ENCODE data around the gene CAMK2D.

CAMK2D gene

DNA sequence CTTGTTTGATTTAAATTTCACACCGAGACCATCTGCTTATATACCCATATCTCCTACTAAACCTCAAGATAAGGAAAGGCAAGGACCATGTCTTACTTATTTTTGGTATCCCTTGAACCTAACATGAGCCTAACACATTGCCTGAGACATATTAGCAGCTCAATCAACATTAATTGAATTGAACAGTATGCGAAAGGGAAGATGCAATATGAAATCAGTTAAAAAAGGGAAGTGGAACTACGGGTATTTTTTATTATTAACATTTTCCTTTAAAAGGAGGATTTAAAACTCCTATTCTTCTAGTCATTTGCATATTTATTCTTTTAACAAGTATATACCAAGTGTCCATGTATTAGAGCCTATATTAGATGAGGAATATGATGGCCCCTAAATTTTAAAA lies 197.0 kb downstream of the CAMK2D start:
- DNase-seq (ENCODE audit: low spot score), result no peak

- no peak for DNase-seq (ENCODE audit: low spot score)
These were observed 197.7 kb downstream of the CAMK2D start for GRCh38 chr4:113563691-113564378.

GRCh38 chr4:113561758-113562157 lies 199.8 kb downstream of the CAMK2D start:
- DNase-seq (ENCODE audit: low spot score), result no peak

GRCh38 chr4:113561092-113561491 lies 200.4 kb downstream of the CAMK2D start:
- DNase-seq (ENCODE audit: low spot score), result no peak

GRCh38 chr4:113560579-113560978 lies 201.0 kb downstream of the CAMK2D start:
- DNase-seq (ENCODE audit: low spot score), result no peak

- DNase-seq (ENCODE audit: low spot score), result no peak
These were observed 201.6 kb downstream of the CAMK2D start for GRCh38 chr4:113559947-113560346.

DNA sequence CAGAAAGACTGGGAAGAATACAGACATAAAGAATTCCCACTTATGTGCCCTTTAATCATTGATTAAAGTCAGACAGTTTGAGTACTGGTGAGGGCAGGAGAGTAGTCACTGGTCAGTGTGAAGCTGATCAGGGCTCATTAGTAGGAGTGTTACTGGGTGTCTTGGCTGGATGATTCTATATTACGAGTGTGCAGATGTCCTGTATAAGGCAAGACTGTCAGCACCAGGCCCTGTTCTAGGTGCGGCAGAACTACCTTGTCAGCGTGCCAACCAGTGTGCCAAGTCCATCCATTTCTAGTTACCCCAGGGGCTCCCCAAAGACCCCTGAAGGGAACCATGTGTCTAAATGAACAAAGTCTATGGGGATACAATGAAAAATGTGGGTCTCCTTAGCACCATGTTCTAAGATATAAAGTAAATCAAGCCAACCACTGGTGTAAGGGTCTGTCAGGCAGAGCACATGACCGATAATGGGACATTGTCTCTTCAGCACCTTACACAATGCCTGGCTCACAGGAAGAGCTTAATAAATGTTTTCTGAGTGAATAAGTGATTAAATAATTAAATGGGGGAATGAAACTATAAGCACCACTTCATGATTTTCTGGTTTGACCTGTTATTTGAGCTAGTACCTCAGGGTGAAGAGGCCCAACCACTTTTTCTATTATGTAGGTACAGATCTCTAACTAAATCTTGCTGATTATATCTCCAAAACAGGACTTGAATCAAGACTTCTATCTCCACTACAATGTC lies 205.0 kb downstream of the CAMK2D start:
- no peak for DNase-seq (ENCODE audit: low spot score)

DNA sequence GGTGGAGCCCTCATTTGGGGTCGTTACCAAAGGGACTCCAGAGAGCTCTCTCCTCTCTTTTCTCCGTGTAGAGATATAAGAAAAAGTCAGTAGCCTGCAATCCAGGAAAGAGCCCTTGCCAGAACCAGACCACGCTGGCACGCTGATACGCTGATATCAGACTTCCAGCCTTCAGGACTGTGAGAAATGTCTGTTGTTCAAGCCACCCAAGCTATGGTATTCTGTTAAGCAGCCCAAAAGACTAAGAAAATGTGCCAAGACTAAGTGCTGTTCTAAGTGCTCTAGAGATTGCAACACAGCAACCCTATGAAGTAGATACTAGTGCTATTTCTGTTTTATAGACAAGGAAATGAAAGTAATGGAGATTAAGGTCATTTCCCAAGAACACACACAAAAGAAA lies 205.7 kb downstream of the CAMK2D start:
- no peak for DNase-seq (ENCODE audit: low spot score)

- DNase-seq (ENCODE audit: low spot score), result no peak
These were observed 208.5 kb downstream of the CAMK2D start for GRCh38 chr4:113553082-113553481.

DNA sequence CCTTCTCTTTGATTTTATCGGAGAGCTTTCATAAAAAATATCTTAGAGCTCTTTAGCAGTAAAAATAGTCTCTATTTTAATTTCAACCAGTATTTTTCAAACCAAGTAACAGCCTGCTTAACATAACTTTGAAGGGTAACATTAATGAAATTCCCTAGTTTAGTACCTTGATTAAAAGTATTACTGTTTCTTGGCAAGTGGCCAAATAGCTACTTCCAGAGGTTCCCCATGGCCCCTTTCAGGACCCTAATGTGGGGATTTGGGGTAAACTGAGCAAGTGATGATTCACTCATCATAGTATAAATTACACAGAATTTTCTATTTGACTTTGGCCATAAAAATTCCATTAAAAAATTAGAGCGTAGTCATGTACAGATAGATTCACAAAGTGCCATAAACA lies 211.0 kb downstream of the CAMK2D start:
- no peak for DNase-seq (ENCODE audit: low spot score)

- DNase-seq (ENCODE audit: low spot score), result no peak
These were observed 213.2 kb downstream of the CAMK2D start for GRCh38 chr4:113548303-113548702.

GRCh38 chr4:113547487-113548042 lies 214.0 kb downstream of the CAMK2D start:
- peak; percentile 87 for DNase-seq (ENCODE audit: low spot score)

DNA sequence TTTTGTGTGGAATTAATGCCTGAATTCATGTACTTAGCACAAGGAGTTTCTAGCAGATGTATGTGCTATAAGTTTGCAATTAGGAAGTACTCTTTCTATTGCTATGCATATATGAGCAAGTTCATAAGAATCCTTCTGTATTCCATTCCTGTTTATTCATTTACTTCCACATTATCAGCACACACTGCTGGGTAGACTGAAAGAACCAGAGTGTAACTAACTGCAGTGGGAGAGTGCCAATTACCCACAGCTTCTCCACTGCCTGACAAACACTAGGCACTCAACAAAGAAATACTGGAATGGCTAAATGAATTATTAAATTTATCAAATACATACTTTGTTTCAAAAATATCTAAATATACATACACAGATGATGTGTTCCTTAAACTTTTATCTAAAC lies 219.6 kb downstream of the CAMK2D start:
- no peak for DNase-seq (ENCODE audit: low spot score)

DNA sequence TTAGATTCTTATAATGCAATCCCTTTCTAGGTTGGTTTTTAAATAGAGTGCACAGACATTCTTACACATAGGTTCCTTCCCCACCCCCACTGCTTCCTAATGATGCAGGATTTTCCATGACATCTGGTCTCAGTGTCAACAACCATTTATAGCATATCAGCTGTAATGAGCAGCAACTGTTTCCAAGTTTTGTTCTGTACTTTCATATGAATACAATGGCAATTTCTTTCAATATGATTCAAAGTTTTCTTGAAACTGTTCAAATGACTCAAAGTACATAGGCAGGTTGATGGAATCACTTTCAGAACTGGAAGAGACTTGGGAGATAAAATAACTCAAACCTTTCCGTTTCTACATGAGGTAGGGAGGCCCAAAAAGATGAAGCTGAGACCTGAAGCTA lies 220.7 kb downstream of the CAMK2D start:
- DNase-seq (ENCODE audit: low spot score), result no peak

DNA sequence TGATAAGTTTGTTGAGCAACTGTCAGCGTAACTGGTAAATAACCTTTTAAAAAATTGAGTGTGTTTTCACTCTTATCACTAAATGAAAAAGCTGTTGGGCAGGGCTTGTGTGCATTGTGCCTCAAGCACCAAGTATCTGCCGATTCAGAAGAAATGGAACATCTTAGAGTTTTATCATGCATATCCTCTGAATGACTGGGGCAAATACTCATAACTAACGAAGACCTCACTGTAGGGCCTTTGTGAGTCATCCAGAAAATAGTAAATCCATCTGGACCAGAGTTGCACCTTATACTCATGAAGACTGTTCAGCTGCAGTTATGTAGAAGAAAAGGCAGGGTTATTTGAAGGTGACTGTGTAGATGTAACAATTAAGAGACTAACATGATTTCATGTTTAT lies 222.1 kb downstream of the CAMK2D start:
- DNase-seq (ENCODE audit: low spot score), result peak; percentile 42

GRCh38 chr4:113537628-113538027 lies 223.9 kb downstream of the CAMK2D start:
- DNase-seq (ENCODE audit: low spot score), result no peak

GRCh38 chr4:113537203-113537602 lies 224.3 kb downstream of the CAMK2D start:
- DNase-seq (ENCODE audit: low spot score), result no peak

GRCh38 chr4:113534711-113535110 lies 226.8 kb downstream of the CAMK2D start:
- peak; percentile 9 for DNase-seq (ENCODE audit: low spot score)

- DNase-seq (ENCODE audit: low spot score), result no peak
These were observed 230.0 kb downstream of the CAMK2D start for GRCh38 chr4:113531572-113531971.

DNA sequence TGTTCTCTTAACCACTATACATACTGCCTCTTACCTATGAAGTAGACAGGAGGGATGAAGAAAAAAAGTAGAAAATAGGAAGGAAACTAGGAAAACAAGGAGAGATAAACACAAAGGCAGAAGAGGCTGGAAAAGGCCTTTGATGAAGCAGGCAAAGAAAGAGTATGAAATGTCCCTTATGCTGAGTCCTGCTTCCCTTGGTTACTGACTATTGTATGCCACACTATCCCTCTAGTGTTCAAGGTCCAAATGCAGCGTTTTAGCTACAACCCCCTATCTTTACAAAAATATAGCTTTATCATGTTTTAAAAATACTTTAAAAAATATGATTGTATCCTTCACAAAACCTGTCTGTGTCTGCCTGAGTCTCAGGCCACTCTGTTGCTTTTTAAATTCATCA lies 233.1 kb downstream of the CAMK2D start:
- no peak for DNase-seq (ENCODE audit: low spot score)

GRCh38 chr4:113525521-113525920 lies 236.0 kb downstream of the CAMK2D start:
- no peak for DNase-seq (ENCODE audit: low spot score)

- no peak for DNase-seq (ENCODE audit: low spot score)
These were observed 236.9 kb downstream of the CAMK2D start for GRCh38 chr4:113524505-113525186.

DNA sequence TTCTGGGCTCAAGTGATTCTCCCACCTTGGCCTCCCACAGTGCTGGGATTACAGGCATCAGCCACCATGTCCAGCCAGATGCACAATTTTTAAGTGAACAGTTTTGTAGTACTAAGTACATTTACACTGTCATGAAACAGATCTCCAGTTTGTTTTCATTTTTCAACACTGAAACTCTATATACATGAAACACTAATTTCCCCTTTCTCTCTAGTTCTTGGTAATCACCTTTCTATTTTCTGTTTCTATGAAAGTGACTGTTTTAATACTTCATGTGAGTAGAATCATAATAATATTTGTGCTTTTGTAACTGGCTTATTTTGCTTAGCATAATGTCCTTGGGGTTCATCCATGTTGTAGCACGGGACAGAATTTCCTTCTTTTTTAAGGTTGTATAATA lies 237.4 kb downstream of the CAMK2D start:
- DNase-seq (ENCODE audit: low spot score), result no peak

Data from GM03348 (cell line).